Neuronal stem cell (in vitro differentiated cells): ENCODE results near the gene CLEC18C.
"Not testable (repeated sequence)": the region's sequence is repeated elsewhere in the genome, so short reads cannot be mapped to it uniquely, and the experiment has no call there.

Source experiments
- DNase-seq: peaks from one replicate; pipeline ENCODE4 v3.0.0-alpha.2; 2013; ENCODE audit warnings: low spot score
- H2AFZ ChIP-seq: one replicate; pipeline ENCODE4 v1.6.1; 2013; ENCODE audit warnings: mild to moderate bottlenecking, low read length, inconsistent platforms
- H2AK5ac ChIP-seq: 2 replicates; pipeline ENCODE4 v1.6.1; 2013; ENCODE audit warnings: low read depth, mild to moderate bottlenecking, inconsistent platforms, low read length, moderate library complexity, mixed read lengths
- H2BK120ac ChIP-seq: 2 replicates; pipeline ENCODE4 v1.6.1; 2013; ENCODE audit warnings: low read depth, mild to moderate bottlenecking, inconsistent platforms, low read length, moderate library complexity, mixed read lengths
- H2BK12ac ChIP-seq: one replicate; pipeline ENCODE4 v1.6.1; 2013; ENCODE audit warnings: low read length, inconsistent platforms
- H2BK15ac ChIP-seq: 2 replicates; pipeline ENCODE4 v1.6.1; 2013; ENCODE audit warnings: mild to moderate bottlenecking, low read length, inconsistent platforms, mixed read lengths
- H2BK5ac ChIP-seq: one replicate; pipeline ENCODE4 v1.6.1; 2013; ENCODE audit warnings: inconsistent platforms, mild to moderate bottlenecking, low read length, moderate library complexity
- H3K14ac ChIP-seq: one replicate; pipeline ENCODE4 v1.6.1; 2013; ENCODE audit warnings: low read length, inconsistent platforms
- H3K18ac ChIP-seq: 2 replicates; pipeline ENCODE4 v1.6.1; 2013; ENCODE audit warnings: low read length, inconsistent platforms
- H3K23ac ChIP-seq: 2 replicates; pipeline ENCODE4 v1.6.1; 2013; ENCODE audit warnings: low read depth, mild to moderate bottlenecking, mixed read lengths, low read length, inconsistent platforms; ENCODE audit not compliant: poor library complexity
- H3K27ac ChIP-seq: replicated peaks from 3 replicates; pipeline ENCODE4 v1.5.1; 2013; ENCODE audit warnings: low read length, inconsistent platforms
- H3K27me3 ChIP-seq, 3 experiments: 2 replicates each; pipeline ENCODE4 v1.6.1; 2013; ENCODE audit warnings: low read length in 3 of 3, mild to moderate bottlenecking in 2 of 3, inconsistent platforms in 1 of 3, low read depth in 1 of 3, mixed read lengths in 1 of 3, moderate library complexity in 1 of 3; ENCODE audit not compliant: control insufficient read depth in 3 of 3, insufficient read depth in 3 of 3
- H3K36me3 ChIP-seq, 2 donors: replicated peaks in 1 of 2; 2 replicates each; pipeline ENCODE4 v1.6.1; 2013; ENCODE audit warnings: low read length in 2 of 2; ENCODE audit not compliant: control insufficient read depth in 2 of 2, insufficient read depth in 2 of 2
- H3K4ac ChIP-seq: 2 replicates; pipeline ENCODE4 v1.6.1; 2013; ENCODE audit warnings: inconsistent platforms, mild to moderate bottlenecking, low read length, moderate library complexity
- H3K4me1 ChIP-seq, 2 donors: 1 replicate in 1 of 2; 2 replicates in 1 of 2; pipeline ENCODE4 v1.6.1; 2013; ENCODE audit warnings: low read length in 2 of 2, low read depth in 1 of 2; ENCODE audit not compliant: control insufficient read depth in 2 of 2, insufficient read depth in 1 of 2
- H3K4me2 ChIP-seq: one replicate; pipeline ENCODE4 v1.6.1; 2013; ENCODE audit warnings: mild to moderate bottlenecking, low read length, inconsistent platforms; ENCODE audit not compliant: insufficient read depth, poor library complexity, severe bottlenecking
- H3K4me3 ChIP-seq, 2 donors: 2 replicates each; pipeline ENCODE4 v1.5.1; 2013; ENCODE audit warnings: low read length in 2 of 2, mild to moderate bottlenecking in 2 of 2, inconsistent platforms in 1 of 2, moderate library complexity in 1 of 2
- H3K79me1 ChIP-seq: one replicate; pipeline ENCODE4 v1.6.1; 2013; ENCODE audit warnings: low read depth, mild to moderate bottlenecking, inconsistent platforms, low read length, moderate library complexity
- H3K9ac ChIP-seq: one replicate; pipeline ENCODE4 v1.6.1; 2013; ENCODE audit warnings: mild to moderate bottlenecking, low read depth, low read length, inconsistent platforms; ENCODE audit not compliant: poor library complexity
- H3K9me3 ChIP-seq, 2 donors: replicated peaks in 1 of 2; 2 replicates each; pipeline versions ENCODE3 to v1.6.1; 2013; ENCODE audit warnings: low read length in 2 of 2, mild to moderate bottlenecking in 2 of 2, inconsistent platforms in 1 of 2, low read depth in 1 of 2, mixed read lengths in 1 of 2, moderate library complexity in 1 of 2; ENCODE audit not compliant: control insufficient read depth in 2 of 2, insufficient read depth in 1 of 2
- H4K8ac ChIP-seq: one replicate; pipeline ENCODE4 v1.6.1; 2013; ENCODE audit warnings: low read depth, mild to moderate bottlenecking, inconsistent platforms, low read length, moderate library complexity
- H4K91ac ChIP-seq: one replicate; pipeline ENCODE4 v1.6.1; 2013; ENCODE audit warnings: low read length, low read depth, mild to moderate bottlenecking, inconsistent platforms; ENCODE audit not compliant: poor library complexity
- WGBS, 2 donors: extraction: QIAGEN DNeasy Blood & Tissue Kit; methylation state at CpG; one replicate each; pipeline ENCODE4 v1.1.7; 2013; ENCODE audit warnings: missing lambda C conversion rate in 2 of 2, mixed read lengths in 1 of 2; ENCODE audit not compliant: insufficient read length in 2 of 2, insufficient replicate concordance in 1 of 2; ENCODE audit errors: extremely low coverage in 2 of 2; 5-methylcytosine and 5-hydroxymethylcytosine counted together

Gene CLEC18C

GRCh38 chr16:70128844-70129243 lies 44.7 kb upstream of the CLEC18C start:
- DNase-seq = not testable (repeated sequence)
- H3K36me3 ChIP-seq = peaks cover 21 to 78% of the 10 kb centered on the region in 2 donors

GRCh38 chr16:70135796-70136195 lies 37.8 kb upstream of the CLEC18C start:
- not testable (repeated sequence) for H3K9me3 ChIP-seq, H4K8ac ChIP-seq, H2BK15ac ChIP-seq, H3K27me3 ChIP-seq, H3K79me1 ChIP-seq, H3K9ac ChIP-seq, H3K18ac ChIP-seq, DNase-seq, H4K91ac ChIP-seq, H2BK12ac ChIP-seq, H3K23ac ChIP-seq, H2AK5ac ChIP-seq, H3K4me3 ChIP-seq, H3K4me1 ChIP-seq, H3K27ac ChIP-seq, H2BK120ac ChIP-seq, H3K4me2 ChIP-seq, H2AFZ ChIP-seq, H3K4ac ChIP-seq, H3K14ac ChIP-seq, H2BK5ac ChIP-seq
- peaks cover 6 to 75% of the 10 kb centered on the region in 2 donors for H3K36me3 ChIP-seq
- no CpG with 5 or more reads among the region's 8 CpGs for WGBS, 2 donors

More at GRCh38 chr16:70128844-70129243, 44.7 kb upstream of the CLEC18C start:
- no CpG with 5 or more reads among the region's 10 CpGs for WGBS, 2 donors
- not testable (repeated sequence) for H3K4me2 ChIP-seq, H3K14ac ChIP-seq, H2BK15ac ChIP-seq, H2BK12ac ChIP-seq, H3K79me1 ChIP-seq, H4K8ac ChIP-seq, H4K91ac ChIP-seq, H2AK5ac ChIP-seq, H3K27me3 ChIP-seq, H2BK5ac ChIP-seq, H3K9ac ChIP-seq, H3K4ac ChIP-seq, H3K18ac ChIP-seq, H2AFZ ChIP-seq, H3K23ac ChIP-seq, H3K4me1 ChIP-seq, H2BK120ac ChIP-seq, H3K27ac ChIP-seq, H3K4me3 ChIP-seq, H3K9me3 ChIP-seq

GRCh38 chr16:70136595-70136994 lies 37.0 kb upstream of the CLEC18C start:
- H3K27me3 ChIP-seq, H3K4me2 ChIP-seq, H2AFZ ChIP-seq, H3K18ac ChIP-seq, H3K4me3 ChIP-seq, H2BK15ac ChIP-seq, H3K27ac ChIP-seq, H3K79me1 ChIP-seq, H3K4me1 ChIP-seq, H2BK120ac ChIP-seq, H3K9ac ChIP-seq, H2BK5ac ChIP-seq, H4K8ac ChIP-seq, H3K14ac ChIP-seq, H4K91ac ChIP-seq, H3K4ac ChIP-seq, H3K23ac ChIP-seq, DNase-seq, H2BK12ac ChIP-seq, H3K9me3 ChIP-seq, H2AK5ac ChIP-seq: not testable (repeated sequence)
- no CpG with 5 or more reads among the region's 2 CpGs for WGBS, 2 donors
- peaks cover 6 to 78% of the 10 kb centered on the region in 2 donors for H3K36me3 ChIP-seq

GRCh38 chr16:70142739-70143138 lies 30.8 kb upstream of the CLEC18C start:
- not testable (repeated sequence) for H2AK5ac ChIP-seq, H3K4ac ChIP-seq, DNase-seq, H4K91ac ChIP-seq, H3K4me3 ChIP-seq, H4K8ac ChIP-seq, H3K9ac ChIP-seq, H3K4me2 ChIP-seq, H3K27me3 ChIP-seq, H3K27ac ChIP-seq, H2BK5ac ChIP-seq, H2BK12ac ChIP-seq, H3K14ac ChIP-seq, H3K18ac ChIP-seq, H3K79me1 ChIP-seq, H2BK120ac ChIP-seq, H3K4me1 ChIP-seq, H2AFZ ChIP-seq, H3K23ac ChIP-seq, H2BK15ac ChIP-seq, H3K9me3 ChIP-seq
- peaks cover 7 to 58% of the 10 kb centered on the region in 2 donors for H3K36me3 ChIP-seq
- WGBS, 2 donors = no CpG with 5 or more reads among the region's 10 CpGs
